Upper lobe of left lung (tissue), 6 donors: ENCODE measurements around the gene CCDC120. TPM values are rescaled to one million over a fixed set of nuclear protein-coding genes. Genes with fewer than 3 reads are reported as not detected.
A peak's percentile ranks its signal among the peaks of the same experiment; 100 is the strongest.

Source experiments
- ATAC-seq, 2 donors: fragments of 200-7000 bp; cut with Tn5 transposase; one replicate each; pipeline ENCODE4 v1.9.1; 2022; ENCODE audit warnings: mild to moderate bottlenecking in 2 of 2, moderate library complexity in 2 of 2; ENCODE audit not compliant: low FRiP score in 2 of 2
- DNase-seq, 2 donors: peaks; one replicate each; pipeline ENCODE4 v3.0.0-alpha.2; 2019 to 2020
- H3K27ac ChIP-seq, 4 donors: fragments of 200-600 bp; sonication (generic); one replicate each; pipeline ENCODE4 v1.5.1; 2016 to 2019
- H3K27me3 ChIP-seq, 4 donors: fragments of 200-600 bp; sonication (generic); one replicate each; pipeline ENCODE4 v1.5.1; 2017 to 2019
- H3K36me3 ChIP-seq, 4 donors: fragments of 200-600 bp; sonication (generic); one replicate each; pipeline ENCODE4 v1.5.1; 2016 to 2019
- H3K4me1 ChIP-seq, 4 donors: fragments of 200-600 bp; sonication (generic); one replicate each; pipeline ENCODE4 v1.5.1; 2018 to 2019
- H3K4me3 ChIP-seq, 4 donors: fragments of 200-600 bp; sonication (generic); one replicate each; pipeline ENCODE4 v1.5.1; 2017 to 2019; ENCODE audit warnings: mild to moderate bottlenecking in 2 of 4, moderate library complexity in 1 of 4
- H3K9me3 ChIP-seq, 4 donors: fragments of 200-600 bp; sonication (generic); one replicate each; pipeline ENCODE4 v1.5.1; 2018 to 2019
- CTCF ChIP-seq, 6 experiments: fragments of 450-650 bp in 4 of 6; fragments of 200-600 bp in 2 of 6; sonication (generic) in 2 of 6; IDR thresholded peaks; one replicate each; pipeline ENCODE4 v1.5.1; 2016 to 2019; ENCODE audit warnings: antibody characterized with exemption in 6 of 6
- EP300 ChIP-seq, 4 donors: sonication (generic); formaldehyde crosslinking; IDR thresholded peaks; one replicate each; pipeline ENCODE4 v1.5.1; 2017; ENCODE audit warnings: antibody characterized with exemption in 4 of 4, control low read depth in 2 of 4
- POLR2A ChIP-seq, 4 donors: fragments of 450-650 bp; IDR thresholded peaks; one replicate each; pipeline ENCODE4 v1.5.1; 2016 to 2017; ENCODE audit warnings: antibody characterized with exemption in 4 of 4, mild to moderate bottlenecking in 2 of 4
- POLR2AphosphoS5 ChIP-seq, 2 donors: sonication (generic); formaldehyde crosslinking; IDR thresholded peaks; one replicate each; pipeline ENCODE4 v1.5.1; 2017; ENCODE audit warnings: antibody characterized with exemption in 2 of 2
- WGBS, 2 donors: methylation state at CpG; one replicate each; pipeline ENCODE4 v1.1.5; 2017 to 2018; 5-methylcytosine and 5-hydroxymethylcytosine counted together
- total RNA-seq, 6 donors: library from RNA; depleted of rRNA in 4 of 6; stranded (reverse); fragments of >200 nt in 4 of 6; gene quantifications; one replicate each; pipeline versions ENCODE4 v1.1.0 to v1.2.1, GENCODE V29; 2016 to 2021
- donor health status: DM: no; HTN: no; CAD: no; lungs with moderate emphysema.
- donor health status: DM: no; HTN: yes; CAD: no; lungs with severe emphysema.

The CCDC120 gene
- total RNA-seq, 6 donors from 2014 or later: 6.0 to 13.5 (median 9.9) TPM

GRCh38 chrX:49069038-49069437 is 10.2 kb downstream of the CCDC120 start:
- Histone ChIP-seq H3K9me3 (no peaks in the 10 kb centered on the region), H3K36me3 (peaks cover 0 to 28% (median 3%) of the 10 kb centered on the region in 4 donors), H3K27me3 (no peaks in the 10 kb centered on the region), H3K4me1 (peaks cover 0 to 13% (median 10%) of the 10 kb centered on the region in 4 donors), H3K4me3 (no peak overlapping the region), H3K27ac (no peak overlapping the region)
- TF ChIP-seq POLR2AphosphoS5 (IDR thresholded peaks at IDR 0.05): no peak
- TF ChIP-seq CTCF (IDR thresholded peaks at IDR 0.05): no peak
- TF ChIP-seq POLR2A (IDR thresholded peaks at IDR 0.05): no peak
- TF ChIP-seq EP300 (IDR thresholded peaks at IDR 0.05): no peak
- WGBS, 2 donors: 89 to 92% methylated on average over 4 to 11 of the region's 11 CpGs
- ATAC-seq: no peak
- DNase-seq: no peak

- no peaks in the 10 kb centered on the region for H3K9me3 ChIP-seq
- no peaks in the 10 kb centered on the region for H3K27me3 ChIP-seq
- ATAC-seq: no peak
- peaks cover 0 to 10% (median 1%) of the 10 kb centered on the region in 4 donors for H3K36me3 ChIP-seq
- H3K27ac ChIP-seq: no peak overlapping the region
- TF ChIP-seq CTCF (IDR thresholded peaks at IDR 0.05) (no peak), POLR2A (IDR thresholded peaks at IDR 0.05) (no peak), POLR2AphosphoS5 (IDR thresholded peaks at IDR 0.05) (no peak), EP300 (IDR thresholded peaks at IDR 0.05) (no peak)
- DNase-seq: no peak
- H3K4me3 ChIP-seq: no peak overlapping the region
- H3K4me1 ChIP-seq: peaks cover 0 to 14% (median 13%) of the 10 kb centered on the region in 4 donors
- 83 to 100% methylated on average over 1 to 4 of the region's 4 CpGs for WGBS, 2 donors
These were observed 12.2 kb downstream of the CCDC120 start for GRCh38 chrX:49070988-49071387.

- no peaks in the 10 kb centered on the region for H3K9me3 ChIP-seq
- peak overlapping the region in 3 of 4 donors; percentile 24 to 68 (median 39) for H3K4me3 ChIP-seq
- TF ChIP-seq CTCF (IDR thresholded peaks at IDR 0.05) (no peak), POLR2AphosphoS5 (IDR thresholded peaks at IDR 0.05) (no peak), POLR2A (IDR thresholded peaks at IDR 0.05) (no peak), EP300 (IDR thresholded peaks at IDR 0.05) (no peak)
- 46 to 69% methylated on average over 7 to 63 of the region's 63 CpGs for WGBS, 2 donors
- ATAC-seq: peak; percentile 82 to 84
- H3K36me3 ChIP-seq: peaks cover 0 to 17% (median 7%) of the 10 kb centered on the region in 4 donors
- peak; percentile 88 to 89 for DNase-seq
- H3K27me3 ChIP-seq: no peaks in the 10 kb centered on the region
- H3K27ac ChIP-seq: peak overlapping the region; percentile 30 to 67 (median 46)
- H3K4me1 ChIP-seq: peaks cover 0 to 14% (median 13%) of the 10 kb centered on the region in 4 donors
These were observed 13.3 kb downstream of the CCDC120 start for GRCh38 chrX:49071877-49072711.

GRCh38 chrX:49072712-49073095 is 13.9 kb downstream of the CCDC120 start:
- H3K36me3 ChIP-seq: peaks cover 0 to 20% (median 9%) of the 10 kb centered on the region in 4 donors
- TF ChIP-seq CTCF (IDR thresholded peaks at IDR 0.05) (no peak), EP300 (IDR thresholded peaks at IDR 0.05) (no peak), POLR2A (IDR thresholded peaks at IDR 0.05) (no peak), POLR2AphosphoS5 (IDR thresholded peaks at IDR 0.05) (no peak)
- ATAC-seq: no peak
- peaks cover 0 to 14% (median 13%) of the 10 kb centered on the region in 4 donors for H3K4me1 ChIP-seq
- H3K4me3 ChIP-seq: peak overlapping the region in 3 of 4 donors; percentile 39 to 68 (median 45)
- H3K27ac ChIP-seq: peak overlapping the region in 3 of 4 donors; percentile 24 to 67 (median 54)
- no peaks in the 10 kb centered on the region for H3K9me3 ChIP-seq
- no peaks in the 10 kb centered on the region for H3K27me3 ChIP-seq
- DNase-seq: no peak
- 58 to 67% methylated on average over 8 to 10 of the region's 10 CpGs for WGBS, 2 donors
